ENCODE results near the gene OPRM1. TPM values are rescaled to one million over a fixed set of nuclear protein-coding genes. Genes with fewer than 3 reads are reported as not detected.

Gene OPRM1
- not detected in 2 replicates for total RNA-seq (2014; rRNA removed; shearing (Covaris generic))

- DNase-seq (ENCODE audit: low read depth): peak; percentile 26
These were observed at the start of gene OPRM1 for GRCh38 chr6:154039231-154039842. Gene OPRM1, plus strand, starts transcription at chr6:154039240. Its CDS starts 305 bp downstream, at chr6:154039545.

- DNase-seq (ENCODE audit: low read depth): no peak
These were observed 49.1 kb upstream of the OPRM1 start for GRCh38 chr6:153989989-153990388.

- no peak for DNase-seq (ENCODE audit: low read depth)
These were observed 45.0 kb upstream of the OPRM1 start for GRCh38 chr6:153994004-153994403.

- no peak for DNase-seq (ENCODE audit: low read depth)
These were observed 44.2 kb upstream of the OPRM1 start for GRCh38 chr6:153994811-153995210.

- DNase-seq (ENCODE audit: low read depth): no peak
These were observed 41.8 kb upstream of the OPRM1 start for GRCh38 chr6:153997221-153997620.

GRCh38 chr6:154001494-154002285 lies 37.4 kb upstream of the OPRM1 start:
- no peak for DNase-seq (ENCODE audit: low read depth)

GRCh38 chr6:154002894-154003293 lies 36.1 kb upstream of the OPRM1 start:
- no peak for DNase-seq (ENCODE audit: low read depth)

- DNase-seq (ENCODE audit: low read depth): no peak
These were observed 28.7 kb upstream of the OPRM1 start for GRCh38 chr6:154010371-154010770.

- DNase-seq (ENCODE audit: low read depth): no peak
These were observed 26.2 kb upstream of the OPRM1 start for GRCh38 chr6:154012852-154013251.

GRCh38 chr6:154017786-154018185 lies 21.3 kb upstream of the OPRM1 start:
- no peak for DNase-seq (ENCODE audit: low read depth)

- DNase-seq (ENCODE audit: low read depth): no peak
These were observed 8.4 kb upstream of the OPRM1 start for GRCh38 chr6:154030646-154031045.

- DNase-seq (ENCODE audit: low read depth): no peak
These were observed 2.0 kb downstream of the OPRM1 start for GRCh38 chr6:154041001-154041400.

- no peak for DNase-seq (ENCODE audit: low read depth)
These were observed 14.1 kb downstream of the OPRM1 start for GRCh38 chr6:154053141-154053540.

- DNase-seq (ENCODE audit: low read depth): no peak
These were observed 17.5 kb downstream of the OPRM1 start for GRCh38 chr6:154056536-154056935.

- DNase-seq (ENCODE audit: low read depth): no peak
These were observed 18.1 kb downstream of the OPRM1 start for GRCh38 chr6:154057098-154057497.

- no peak for DNase-seq (ENCODE audit: low read depth)
These were observed 20.1 kb downstream of the OPRM1 start for GRCh38 chr6:154058963-154059680.

- DNase-seq (ENCODE audit: low read depth): no peak
These were observed 21.0 kb downstream of the OPRM1 start for GRCh38 chr6:154060076-154060475.

GRCh38 chr6:154070041-154070440 lies 31.0 kb downstream of the OPRM1 start:
- DNase-seq (ENCODE audit: low read depth): no peak

GRCh38 chr6:154070657-154071056 lies 31.6 kb downstream of the OPRM1 start:
- peak; percentile 64 for DNase-seq (ENCODE audit: low read depth)

GRCh38 chr6:154071236-154071635 lies 32.2 kb downstream of the OPRM1 start:
- no peak for DNase-seq (ENCODE audit: low read depth)

GRCh38 chr6:154071711-154072110 lies 32.7 kb downstream of the OPRM1 start:
- peak; percentile 59 for DNase-seq (ENCODE audit: low read depth)

GRCh38 chr6:154078596-154078995 lies 39.6 kb downstream of the OPRM1 start:
- DNase-seq (ENCODE audit: low read depth): peak; percentile 69

Measured in M059J (cell line).